HL-60 (cell line): ENCODE measurements around the gene PLCD1.
"Not testable (repeated sequence)": the region's sequence is repeated elsewhere in the genome, so short reads cannot be mapped to it uniquely, and the experiment has no call there.

Experiments
- DNase-seq, 2 experiments: peaks; one replicate each; pipeline ENCODE4 v3.0.0-alpha.2; 2010 to 2020; ENCODE audit warnings: low read depth in 1 of 2, low spot score in 1 of 2
- H3K27ac ChIP-seq: fragments of 250-450 bp; sonication (Bioruptor Pico); replicated peaks from 2 replicates; pipeline ENCODE4 v1.5.1; 2020; ENCODE audit warnings: mild to moderate bottlenecking, moderate library complexity
- H3K27me3 ChIP-seq: fragments of 250-450 bp; sonication (Bioruptor Pico); 2 replicates; pipeline ENCODE4 v1.5.1; 2021; ENCODE audit warnings: mild to moderate bottlenecking, moderate library complexity; ENCODE audit not compliant: insufficient read depth, poor library complexity, severe bottlenecking
- H3K4me3 ChIP-seq: replicated peaks from 2 replicates; pipeline ENCODE4 v1.5.1; 2011; ENCODE audit warnings: mild to moderate bottlenecking, control low read depth, low read length; ENCODE audit not compliant: insufficient read depth
- GABPA ChIP-seq: IDR thresholded peaks from 2 replicates; pipeline ENCODE4 v1.6.1; 2012; ENCODE audit warnings: low read depth
- POLR2AphosphoS5 ChIP-seq: IDR thresholded peaks from 2 replicates; pipeline ENCODE4 v1.6.1; 2012; ENCODE audit warnings: low read depth
- SPI1 ChIP-seq: IDR thresholded peaks from 2 replicates; pipeline ENCODE4 v1.6.1; 2012; ENCODE audit warnings: low read depth, mild to moderate bottlenecking, borderline replicate concordance
- TF ChIP-seq, protein P1 (sequence below): IDR thresholded peaks from one replicate; pipeline ENCODE4 v1.5.1; 2011; ENCODE audit warnings: low read length, control low read depth, inconsistent platforms; ENCODE audit not compliant: insufficient read depth
- TF ChIP-seq, protein P2 (sequence below): IDR thresholded peaks from 2 replicates; pipeline ENCODE4 v1.6.1; 2012; ENCODE audit warnings: low read depth; ENCODE audit not compliant: insufficient replicate concordance

The PLCD1 gene

GRCh38 chr3:37973246-37974054 lies 56.0 kb downstream of the PLCD1 start:
- H3K27ac ChIP-seq: no peak overlapping the region
- TF ChIP-seq SPI1 (no peak), POLR2AphosphoS5 (no peak), GABPA (no peak)
- TF ChIP-seq, protein P1, sequence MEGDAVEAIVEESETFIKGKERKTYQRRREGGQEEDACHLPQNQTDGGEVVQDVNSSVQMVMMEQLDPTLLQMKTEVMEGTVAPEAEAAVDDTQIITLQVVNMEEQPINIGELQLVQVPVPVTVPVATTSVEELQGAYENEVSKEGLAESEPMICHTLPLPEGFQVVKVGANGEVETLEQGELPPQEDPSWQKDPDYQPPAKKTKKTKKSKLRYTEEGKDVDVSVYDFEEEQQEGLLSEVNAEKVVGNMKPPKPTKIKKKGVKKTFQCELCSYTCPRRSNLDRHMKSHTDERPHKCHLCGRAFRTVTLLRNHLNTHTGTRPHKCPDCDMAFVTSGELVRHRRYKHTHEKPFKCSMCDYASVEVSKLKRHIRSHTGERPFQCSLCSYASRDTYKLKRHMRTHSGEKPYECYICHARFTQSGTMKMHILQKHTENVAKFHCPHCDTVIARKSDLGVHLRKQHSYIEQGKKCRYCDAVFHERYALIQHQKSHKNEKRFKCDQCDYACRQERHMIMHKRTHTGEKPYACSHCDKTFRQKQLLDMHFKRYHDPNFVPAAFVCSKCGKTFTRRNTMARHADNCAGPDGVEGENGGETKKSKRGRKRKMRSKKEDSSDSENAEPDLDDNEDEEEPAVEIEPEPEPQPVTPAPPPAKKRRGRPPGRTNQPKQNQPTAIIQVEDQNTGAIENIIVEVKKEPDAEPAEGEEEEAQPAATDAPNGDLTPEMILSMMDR: no peak
- TF ChIP-seq, protein P2, sequence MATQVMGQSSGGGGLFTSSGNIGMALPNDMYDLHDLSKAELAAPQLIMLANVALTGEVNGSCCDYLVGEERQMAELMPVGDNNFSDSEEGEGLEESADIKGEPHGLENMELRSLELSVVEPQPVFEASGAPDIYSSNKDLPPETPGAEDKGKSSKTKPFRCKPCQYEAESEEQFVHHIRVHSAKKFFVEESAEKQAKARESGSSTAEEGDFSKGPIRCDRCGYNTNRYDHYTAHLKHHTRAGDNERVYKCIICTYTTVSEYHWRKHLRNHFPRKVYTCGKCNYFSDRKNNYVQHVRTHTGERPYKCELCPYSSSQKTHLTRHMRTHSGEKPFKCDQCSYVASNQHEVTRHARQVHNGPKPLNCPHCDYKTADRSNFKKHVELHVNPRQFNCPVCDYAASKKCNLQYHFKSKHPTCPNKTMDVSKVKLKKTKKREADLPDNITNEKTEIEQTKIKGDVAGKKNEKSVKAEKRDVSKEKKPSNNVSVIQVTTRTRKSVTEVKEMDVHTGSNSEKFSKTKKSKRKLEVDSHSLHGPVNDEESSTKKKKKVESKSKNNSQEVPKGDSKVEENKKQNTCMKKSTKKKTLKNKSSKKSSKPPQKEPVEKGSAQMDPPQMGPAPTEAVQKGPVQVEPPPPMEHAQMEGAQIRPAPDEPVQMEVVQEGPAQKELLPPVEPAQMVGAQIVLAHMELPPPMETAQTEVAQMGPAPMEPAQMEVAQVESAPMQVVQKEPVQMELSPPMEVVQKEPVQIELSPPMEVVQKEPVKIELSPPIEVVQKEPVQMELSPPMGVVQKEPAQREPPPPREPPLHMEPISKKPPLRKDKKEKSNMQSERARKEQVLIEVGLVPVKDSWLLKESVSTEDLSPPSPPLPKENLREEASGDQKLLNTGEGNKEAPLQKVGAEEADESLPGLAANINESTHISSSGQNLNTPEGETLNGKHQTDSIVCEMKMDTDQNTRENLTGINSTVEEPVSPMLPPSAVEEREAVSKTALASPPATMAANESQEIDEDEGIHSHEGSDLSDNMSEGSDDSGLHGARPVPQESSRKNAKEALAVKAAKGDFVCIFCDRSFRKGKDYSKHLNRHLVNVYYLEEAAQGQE: no peak
- DNase-seq: no peak
- no peaks in the 10 kb centered on the region for H3K27me3 ChIP-seq
- H3K4me3 ChIP-seq: no peak overlapping the region

DNA sequence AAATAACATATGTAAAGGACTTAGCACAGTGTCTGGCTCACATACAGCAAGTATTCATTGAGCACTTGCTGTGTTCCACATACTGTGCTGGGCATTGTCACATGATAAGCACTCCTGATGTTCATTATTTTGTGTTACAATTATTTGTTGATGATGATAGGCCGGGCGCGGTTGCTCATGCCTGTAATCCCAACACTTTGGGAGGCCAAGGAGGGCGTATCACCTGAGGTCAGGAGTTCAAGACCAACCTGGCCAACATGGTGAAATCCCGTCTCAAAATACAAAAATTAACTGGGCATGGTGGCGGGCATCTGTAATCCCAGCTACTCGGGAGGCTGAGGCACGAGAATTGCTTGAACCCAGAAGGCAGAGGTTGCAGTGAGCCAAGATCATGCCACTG lies 57.4 kb downstream of the PLCD1 start:
- H3K4me3 ChIP-seq, H3K27me3 ChIP-seq, DNase-seq, H3K27ac ChIP-seq: not testable (repeated sequence)

GRCh38 chr3:37971467-37971866 lies 58.0 kb downstream of the PLCD1 start:
- no peak for DNase-seq
- H3K27me3 ChIP-seq: no peaks in the 10 kb centered on the region
- no peak overlapping the region for H3K4me3 ChIP-seq
- TF ChIP-seq, protein P1: no peak
- TF ChIP-seq, protein P2: no peak
- TF ChIP-seq POLR2AphosphoS5 (no peak), GABPA (no peak), SPI1 (no peak)
- no peak overlapping the region for H3K27ac ChIP-seq

DNA sequence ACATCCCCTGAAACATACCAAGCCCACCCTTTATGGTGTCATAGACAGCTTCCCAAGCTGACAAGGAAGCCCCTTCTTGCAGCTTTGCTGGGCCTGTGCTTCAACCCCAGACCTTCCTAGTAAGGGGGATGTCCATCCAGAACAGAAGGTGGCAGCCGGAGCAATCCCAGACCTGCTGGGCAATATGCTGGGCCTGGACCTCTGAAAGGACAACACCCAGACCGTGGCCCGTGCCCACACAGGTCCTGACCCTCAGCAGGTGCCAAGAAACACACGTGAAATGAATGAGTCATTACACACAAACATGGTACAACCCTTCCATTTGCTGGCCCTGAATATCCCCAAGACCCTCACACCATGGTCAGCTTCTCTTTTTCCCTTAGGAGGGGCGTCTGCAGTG lies 58.6 kb downstream of the PLCD1 start:
- DNase-seq: no peak
- no peak overlapping the region for H3K4me3 ChIP-seq
- H3K27me3 ChIP-seq: no peaks in the 10 kb centered on the region
- H3K27ac ChIP-seq: no peak overlapping the region
- TF ChIP-seq, protein P1: no peak
- TF ChIP-seq, protein P2: no peak
- TF ChIP-seq GABPA (no peak), SPI1 (no peak), POLR2AphosphoS5 (no peak)
